A549 (cell line): ENCODE results near the gene FAM107B. TPM values are rescaled to one million over a fixed set of nuclear protein-coding genes. Genes with fewer than 3 reads are reported as not detected.

ENCODE experiments used
- ATAC-seq, 2 experiments: fragments of 200-7000 bp in 1 of 2; fragments of >200 bp in 1 of 2; cut with Nextera tagmentation in 1 of 2; cut with Tn5 transposase in 1 of 2; 3 replicates each; pipeline versions ENCODE4 v1.8.0 to v1.9.1; 2018 to 2020; ENCODE audit warnings: mild to moderate bottlenecking in 1 of 2, moderate library complexity in 1 of 2
- CTCF ChIA-PET: fragments of 300-600 bp; sonication (Branson Sonifier 250); formaldehyde crosslinking; extraction: SDS; loops from one replicate; lab custom pipeline; 2021; ENCODE audit warnings: antibody characterized with exemption, inconsistent platforms; lab: Yijun Ruan, JAX
- POLR2A ChIA-PET: fragments of 350-600 bp; formaldehyde crosslinking; extraction: SDS; loops from one replicate; lab custom pipeline; 2021; ENCODE audit warnings: antibody characterized with exemption, inconsistent platforms; lab: Yijun Ruan, JAX
- DNase-seq, 2 experiments: peaks; one replicate each; pipeline versions ENCODE4 v3.0.0 to v3.0.0-alpha.2; 2011 to 2016; ENCODE audit warnings: low read depth in 1 of 2, low spot score in 1 of 2
- FAIRE-seq: peaks from 2 replicates; lab custom pipeline; 2011; peaks lifted over from hg19 to GRCh38; lab: Jason Lieb, UNC
- H3K27ac ChIP-seq, 2 experiments: fragments of >200 bp; sonication (Bioruptor Twin); formaldehyde crosslinking; 3 replicates each; pipeline ENCODE4 v1.5.1; 2016 to 2017
- H3K4me1 ChIP-seq: fragments of >200 bp; sonication (Bioruptor Twin); formaldehyde crosslinking; 3 replicates; pipeline ENCODE4 v1.6.1; 2016
- H3K4me2 ChIP-seq: fragments of >200 bp; sonication (Bioruptor Twin); formaldehyde crosslinking; 3 replicates; pipeline ENCODE4 v1.6.1; 2016
- H3K4me3 ChIP-seq: fragments of >200 bp; sonication (Bioruptor Twin); formaldehyde crosslinking; 3 replicates; pipeline ENCODE4 v1.5.1; 2016
- H3K9me3 ChIP-seq: fragments of >200 bp; sonication (Bioruptor Twin); formaldehyde crosslinking; 3 replicates; pipeline ENCODE4 v1.6.1; 2016
- BHLHE40 ChIP-seq: IDR thresholded peaks from 2 replicates; pipeline ENCODE4 v1.6.1; 2012; ENCODE audit warnings: low read depth, low read length, inconsistent platforms
- CBX8 ChIP-seq: fragments of 200-600 bp; sonication (generic); IDR thresholded peaks from 2 replicates; pipeline ENCODE4 v1.6.1; 2016
- CHD2 ChIP-seq: fragments of 150-350 bp; IDR thresholded peaks from 2 replicates; pipeline ENCODE4 v1.6.1; 2014; ENCODE audit warnings: low read length; ENCODE audit not compliant: partially characterized antibody
- E2F6 ChIP-seq: IDR thresholded peaks from 2 replicates; pipeline ENCODE4 v1.6.1; 2012; ENCODE audit warnings: low read depth, borderline replicate concordance
- EHF ChIP-seq: fragments of 250-450 bp; sonication (Bioruptor Pico); IDR thresholded peaks from 2 replicates; pipeline ENCODE4 v1.5.0; 2020; ENCODE audit warnings: mild to moderate bottlenecking
- ESRRA ChIP-seq: fragments of 150-350 bp; IDR thresholded peaks from 2 replicates; pipeline ENCODE4 v1.6.1; 2014; ENCODE audit warnings: mild to moderate bottlenecking, low read length, borderline replicate concordance
- FOSB ChIP-seq: fragments of 250-450 bp; sonication (Bioruptor Pico); IDR thresholded peaks from 2 replicates; pipeline ENCODE4 v1.5.0; 2020; ENCODE audit warnings: mild to moderate bottlenecking, moderate library complexity
- HES2 ChIP-seq: fragments of >200 bp; sonication (Bioruptor Twin); formaldehyde crosslinking; IDR thresholded peaks from 2 replicates; pipeline ENCODE4 v1.6.1; 2016
- HMGXB4 ChIP-seq: fragments of 250-450 bp; sonication (Bioruptor Pico); IDR thresholded peaks from 2 replicates; pipeline ENCODE4 v1.5.0; 2021; ENCODE audit warnings: mild to moderate bottlenecking, moderate library complexity, borderline replicate concordance
- HOXA7 ChIP-seq: fragments of 250-450 bp; sonication (Bioruptor Pico); IDR thresholded peaks from 2 replicates; pipeline ENCODE4 v1.5.0; 2020; ENCODE audit warnings: mild to moderate bottlenecking, moderate library complexity
- HOXB5 ChIP-seq: fragments of 250-450 bp; sonication (Bioruptor Pico); IDR thresholded peaks from 2 replicates; pipeline ENCODE4 v1.5.0; 2020; ENCODE audit warnings: mild to moderate bottlenecking, moderate library complexity
- JUN ChIP-seq, 2 experiments: fragments of >200 bp; sonication (Bioruptor Twin); formaldehyde crosslinking; IDR thresholded peaks; 2 replicates in 1 of 2; 3 replicates in 1 of 2; pipeline ENCODE4 v1.6.1; 2016 to 2017
- KDM5A ChIP-seq: fragments of 200-600 bp; sonication (generic); IDR thresholded peaks from 2 replicates; pipeline ENCODE4 v1.6.1; 2016; ENCODE audit warnings: antibody characterized with exemption, mild to moderate bottlenecking
- MAZ ChIP-seq: fragments of 150-350 bp; IDR thresholded peaks from 2 replicates; pipeline ENCODE4 v1.6.1; 2014; ENCODE audit warnings: antibody characterized with exemption, low read depth, low read length, borderline replicate concordance
- MYC ChIP-seq: IDR thresholded peaks from 2 replicates; pipeline ENCODE4 v1.6.1; 2012; ENCODE audit warnings: mild to moderate bottlenecking, inconsistent platforms, low read length, improper control_type of control experiment, borderline replicate concordance
- NFE2L2 ChIP-seq: fragments of 150-350 bp; conservative IDR thresholded peaks from 2 replicates; pipeline ENCODE4 v1.6.1; 2014; ENCODE audit warnings: low read length
- NPAS2 ChIP-seq: fragments of 250-450 bp; sonication (Bioruptor Pico); IDR thresholded peaks from 2 replicates; pipeline ENCODE4 v1.8.0; 2022; ENCODE audit warnings: mild to moderate bottlenecking, moderate library complexity, borderline replicate concordance
- PBX3 ChIP-seq: IDR thresholded peaks from 2 replicates; pipeline ENCODE4 v1.6.1; 2012
- REST ChIP-seq: fragments of 200-600 bp; sonication (generic); IDR thresholded peaks from 2 replicates; pipeline ENCODE4 v1.6.1; 2016; ENCODE audit warnings: antibody characterized with exemption, mild to moderate bottlenecking, moderate library complexity
- RNF2 ChIP-seq: fragments of 200-600 bp; sonication (generic); IDR thresholded peaks from 2 replicates; pipeline ENCODE4 v1.6.1; 2016; ENCODE audit warnings: low read depth, mild to moderate bottlenecking, antibody characterized with exemption, moderate library complexity, borderline replicate concordance
- SMC3 ChIP-seq: fragments of >200 bp; sonication (Bioruptor Twin); formaldehyde crosslinking; IDR thresholded peaks from 3 replicates; pipeline ENCODE4 v1.6.1; 2018; ENCODE audit warnings: inconsistent platforms
- SREBF2 ChIP-seq: fragments of 450-650 bp; IDR thresholded peaks from 2 replicates; pipeline ENCODE4 v1.6.1; 2014; ENCODE audit warnings: mild to moderate bottlenecking, moderate library complexity
- ZSCAN20 ChIP-seq: fragments of 250-450 bp; sonication (Bioruptor Pico); IDR thresholded peaks from 2 replicates; pipeline ENCODE4 v1.8.0; 2022; ENCODE audit warnings: mild to moderate bottlenecking, moderate library complexity
- WGBS: methylation state at CpG from one replicate; pipeline ENCODE4 v1.1.6; 2017; ENCODE audit errors: missing lambda C conversion rate; 5-methylcytosine and 5-hydroxymethylcytosine counted together
- polyA plus RNA-seq, 4 experiments: library from polyadenylated mRNA; depleted of rRNA in 3 of 4; stranded (reverse); fragments of >200 nt; fragmentation: RNase III in 1 of 4; extraction: RNeasy Plus Mini Kit Qiagen cat#74134 plus additional on column Dnase treatment in 1 of 4; gene quantifications; 2 replicates in 3 of 4; 3 replicates in 1 of 4; pipeline ENCODE4 v1.2.3, GENCODE V29; 2011 to 2017

The FAM107B gene
- polyA plus RNA-seq, 2 of the 4 experiments (the other 2 are of a cell fraction): 99.9 to 173 TPM

- no peaks in the 10 kb centered on the region for H3K9me3 ChIP-seq
- 87% methylated on average over 6 of the region's 6 CpGs for WGBS
- DNase-seq (no peak), FAIRE-seq (no peak), ATAC-seq (no peak)
- ChIA-PET POLR2A (no interaction called here), CTCF (no interaction called here)
- H3K4me2 ChIP-seq: no peak overlapping the region
- no peak overlapping the region for H3K27ac ChIP-seq
- H3K4me1 ChIP-seq: no peaks in the 10 kb centered on the region
- H3K4me3 ChIP-seq: no peak overlapping the region
- TF ChIP-seq REST: no peak
- no peak for TF ChIP-seq HOXB5
- no peak for TF ChIP-seq CHD2
- TF ChIP-seq E2F6: no peak
- TF ChIP-seq RNF2: no peak
- TF ChIP-seq HMGXB4 (CRISPR knock-in tag): no peak
- TF ChIP-seq ESRRA: no peak
- no peak for TF ChIP-seq EHF (CRISPR knock-in tag)
- no peak for TF ChIP-seq SMC3
- no peak for TF ChIP-seq HOXA7 (CRISPR knock-in tag)
- TF ChIP-seq BHLHE40: no peak
- TF ChIP-seq HES2: no peak
- no peak for TF ChIP-seq JUN (IDR thresholded peaks at IDR 0.05)
- TF ChIP-seq MAZ: no peak
- TF ChIP-seq, all 56 proteins: peak for 0
These were observed 17.3 kb downstream of the FAM107B start for GRCh38 chr10:14757394-14757793.

- ATAC-seq (no peak), DNase-seq (no peak)
- POLR2A ChIA-PET: interaction anchor here (0.8 kb wide), 1 partner anchor 155 kb away, joined by 3 read pairs; no protein-coding TSS in a partner anchor
These were observed 21.3 kb downstream of the FAM107B start for GRCh38 chr10:14753441-14753840.

More at GRCh38 chr10:14753441-14753840, 21.3 kb downstream of the FAM107B start:
- H3K4me1 ChIP-seq: peaks cover 22% of the 10 kb centered on the region
- H3K4me3 ChIP-seq: no peak overlapping the region
- FAIRE-seq: no peak
- WGBS: 45% methylated on average over 1 of the region's 1 CpG
- no peaks in the 10 kb centered on the region for H3K9me3 ChIP-seq
- CTCF ChIA-PET: interaction anchor here (1.9 kb wide), 1 partner anchor 217 kb away, joined by 6 read pairs; no protein-coding TSS in a partner anchor
- TF ChIP-seq FOSB (CRISPR knock-in tag): no peak
- TF ChIP-seq ZSCAN20 (CRISPR knock-in tag): no peak
- TF ChIP-seq PBX3: no peak
- no peak for TF ChIP-seq MYC
- TF ChIP-seq CBX8: no peak
- no peak for TF ChIP-seq NFE2L2
- TF ChIP-seq E2F6: no peak
- no peak for TF ChIP-seq KDM5A
- TF ChIP-seq NPAS2 (CRISPR knock-in tag): no peak
- TF ChIP-seq SREBF2: no peak
- no peak overlapping the region for H3K4me2 ChIP-seq
- H3K27ac ChIP-seq: no peak overlapping the region; a peak in 1 of 6 replicates
